Fibroblast of the aortic adventitia (primary cell): ENCODE data around the gene TCN2. TPM values are rescaled to one million over a fixed set of nuclear protein-coding genes. Genes with fewer than 3 reads are reported as not detected.

ENCODE experiments used
- DNase-seq: peaks from one replicate; pipeline ENCODE4 v3.0.0-alpha.2; 2010; ENCODE audit warnings: low read depth
- H3K4me3 ChIP-seq: 2 replicates; pipeline ENCODE4 v1.5.1; 2011; ENCODE audit warnings: low read depth, mild to moderate bottlenecking, control low read depth, low read length, moderate library complexity
- CTCF ChIP-seq: IDR thresholded peaks from 2 replicates; pipeline ENCODE4 v1.5.1; 2011; ENCODE audit warnings: mild to moderate bottlenecking, low read length, control low read depth, inconsistent platforms; ENCODE audit not compliant: insufficient read depth
- total RNA-seq: library from RNA; depleted of rRNA; stranded (reverse); fragments of >200 nt; gene quantifications from 2 replicates; pipeline ENCODE4 v1.2.3, GENCODE V29; 2012; ENCODE audit warnings: low replicate concordance

Gene TCN2
- total RNA-seq, 1 donor, result 13.9 TPM

DNA sequence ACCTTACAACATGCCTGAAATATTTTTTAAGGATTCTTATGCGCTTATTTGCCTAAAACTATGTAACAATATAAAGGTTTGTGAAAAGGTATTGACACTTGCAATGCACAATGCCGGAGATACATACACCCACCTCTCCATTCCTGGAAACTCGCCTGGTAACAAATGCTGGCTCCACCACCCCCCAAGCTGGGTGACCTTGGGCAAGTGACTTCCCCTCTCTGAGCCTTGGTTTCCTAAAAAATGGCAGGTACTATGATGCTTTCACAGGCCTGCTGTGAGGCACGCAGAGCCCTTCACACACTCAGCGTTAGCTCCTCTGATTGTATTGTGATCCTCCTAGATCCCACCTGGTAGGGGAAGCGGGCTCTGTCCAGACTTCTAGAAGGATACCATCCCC, 34.8 kb upstream of the TCN2 start:
- DNase-seq, result no peak

DNA sequence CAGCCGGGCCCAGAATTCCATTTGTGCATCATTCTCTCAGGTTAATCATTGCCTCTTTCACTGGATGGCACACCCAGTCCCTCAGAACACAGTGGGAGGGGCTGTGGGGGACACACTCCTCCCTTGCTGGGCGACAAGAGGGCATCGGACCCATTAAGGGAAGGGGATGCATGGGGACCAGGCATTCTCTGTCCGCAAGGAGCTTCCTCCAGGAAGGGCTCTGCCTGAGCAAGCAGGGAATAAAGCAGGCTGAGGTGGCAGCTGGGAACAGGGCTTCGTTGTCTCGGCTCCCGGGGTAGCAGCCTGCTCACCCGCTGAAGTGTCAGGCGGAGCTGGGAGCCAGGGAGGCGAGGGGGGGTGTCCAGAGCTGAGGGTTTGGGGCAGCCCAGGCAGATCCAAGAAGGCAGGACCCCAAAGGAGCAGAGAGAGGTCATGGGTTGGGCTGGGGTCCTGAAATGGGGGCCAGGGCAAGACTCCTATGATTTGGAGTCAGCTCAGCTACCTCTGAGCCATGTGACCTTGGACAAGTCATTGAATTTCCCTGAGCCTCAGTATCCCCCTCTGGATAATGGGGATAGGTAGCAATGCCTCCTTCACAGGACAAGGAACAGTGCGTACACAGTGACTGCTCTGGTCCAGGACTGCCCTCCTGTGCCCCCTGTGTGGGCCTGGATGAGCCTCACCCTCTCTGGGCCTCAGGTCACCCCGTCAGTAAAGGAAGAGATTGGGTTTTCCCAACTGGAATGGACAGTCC, 34.0 kb upstream of the TCN2 start:
- no peak for TF ChIP-seq CTCF
- H3K4me3 ChIP-seq, result no peak overlapping the region
- DNase-seq, result no peak

More for the DNA sequence above, 34.8 kb upstream of the TCN2 start:
- no peak for TF ChIP-seq CTCF
- H3K4me3 ChIP-seq, result no peak overlapping the region

DNA sequence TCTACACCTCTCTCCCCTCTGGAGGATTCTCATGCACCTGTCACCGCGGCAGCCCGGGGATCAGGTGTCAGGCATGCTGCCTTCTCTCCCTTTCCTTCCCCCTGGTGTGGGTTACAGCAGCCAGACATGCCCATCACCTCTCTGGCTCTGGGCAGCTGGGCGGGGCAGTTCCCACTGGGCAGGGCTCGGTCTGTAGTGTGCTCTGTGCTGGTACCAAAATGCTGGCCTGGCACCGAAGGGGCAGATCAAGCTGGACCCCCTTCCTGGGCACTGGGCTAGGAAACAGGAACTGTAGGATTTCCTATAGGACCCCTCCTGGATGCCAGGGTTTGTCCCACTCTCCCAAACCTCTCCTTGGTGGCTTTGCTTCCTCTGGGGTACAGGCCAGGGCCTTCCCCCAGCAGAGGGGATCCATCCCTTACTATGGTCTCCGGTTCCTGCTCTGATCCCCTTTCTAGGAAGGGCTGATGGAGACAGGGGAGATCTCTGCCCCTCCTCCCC, 33.3 kb upstream of the TCN2 start:
- no peak for DNase-seq
- no peak for TF ChIP-seq CTCF
- H3K4me3 ChIP-seq, result no peak overlapping the region

DNA sequence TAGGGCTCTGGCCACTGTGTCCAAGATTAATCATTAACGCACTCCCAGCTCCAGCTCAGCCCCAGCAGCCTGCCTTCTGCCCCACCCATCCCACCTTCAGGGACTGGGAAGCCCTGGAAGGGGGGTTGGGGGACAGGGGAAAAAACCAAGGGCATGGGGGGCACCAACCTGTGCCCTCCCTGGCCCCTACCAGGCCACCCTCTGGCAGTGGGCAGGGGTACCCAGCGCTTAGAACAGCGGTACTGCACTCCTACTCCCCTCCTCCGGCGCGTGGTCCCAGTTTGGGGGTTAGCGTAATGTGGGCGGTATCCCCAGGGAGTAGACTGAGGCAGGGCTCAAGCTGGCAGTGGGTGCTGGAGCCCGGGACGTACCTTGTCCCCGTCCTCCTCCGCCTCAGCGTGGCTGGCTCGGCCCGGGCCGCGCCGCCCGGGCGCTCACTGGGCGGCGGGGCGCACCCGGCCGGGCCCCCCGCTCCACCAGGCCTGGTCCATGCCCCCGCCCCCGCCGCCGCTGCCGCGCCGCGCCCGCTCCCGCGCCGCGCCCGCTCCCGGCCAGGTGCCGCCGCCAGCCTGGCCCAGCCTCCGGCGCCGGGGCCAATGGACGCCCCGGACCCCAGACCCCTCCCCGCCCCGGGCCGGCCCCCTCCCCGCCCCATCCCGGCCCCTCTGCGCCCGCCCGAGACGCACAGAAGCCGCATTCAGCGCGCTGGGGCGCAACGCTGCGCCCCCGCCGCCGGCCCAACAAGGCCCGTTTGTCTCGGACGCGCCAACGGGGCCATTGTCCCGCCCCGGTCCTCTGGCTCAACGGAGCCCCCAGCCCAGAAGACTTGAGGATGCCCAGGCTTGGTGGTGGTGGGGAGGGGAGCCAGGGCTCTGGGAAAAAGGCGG, 32.6 kb upstream of the TCN2 start, which contains the start of gene GAL3ST1:
GAL3ST1 (minus strand) TSS at position 571 of the 887 bp plus-strand sequence. CDS start 17,273 bp downstream, outside the sequence.
- no peak for TF ChIP-seq CTCF
- no peak within 1 kb of the TSS for H3K4me3 ChIP-seq
- DNase-seq, result no peak

- peak; percentile 72 for DNase-seq
- TF ChIP-seq CTCF, result no peak
- no peak overlapping the region for H3K4me3 ChIP-seq
Measured at GRCh38 chr22:30574997-30575671, 31.8 kb upstream of the TCN2 start.

GRCh38 chr22:30575859-30576258, 31.1 kb upstream of the TCN2 start:
- no peak overlapping the region for H3K4me3 ChIP-seq
- DNase-seq, result no peak
- TF ChIP-seq CTCF, result no peak
